Endometrial microvascular endothelial cells (primary cell): ENCODE data around the gene GABBR2. TPM values are rescaled to one million over a fixed set of nuclear protein-coding genes. Genes with fewer than 3 reads are reported as not detected.

Experiments
- in situ Hi-C: cut with HindIII; loops from 2 replicates; pipeline ENCODE4 v1.10.0; 2017; ENCODE audit warnings: low sequenced_read_pairs, low pct_unique_long_range_greater_than_20kb; ENCODE audit errors: inconsistent ontology term
- total RNA-seq: library from RNA; depleted of rRNA; stranded (reverse); fragments of >200 nt; gene quantifications from one replicate; pipeline ENCODE4 v1.2.3, GENCODE V29; 2015; ENCODE audit errors: inconsistent ontology term

Gene GABBR2
- total RNA-seq, 1 donor from 2014 or later = 17.3 TPM

- in situ Hi-C loops = no loop called here
These were observed 330.4 kb downstream of the GABBR2 start for GRCh38 chr9:98378206-98378780.

GRCh38 chr9:98375138-98375726 is 333.5 kb downstream of the GABBR2 start:
- in situ Hi-C loops = no loop called here

- in situ Hi-C loops = no loop called here
These were observed 334.2 kb downstream of the GABBR2 start for GRCh38 chr9:98374385-98375051.

DNA sequence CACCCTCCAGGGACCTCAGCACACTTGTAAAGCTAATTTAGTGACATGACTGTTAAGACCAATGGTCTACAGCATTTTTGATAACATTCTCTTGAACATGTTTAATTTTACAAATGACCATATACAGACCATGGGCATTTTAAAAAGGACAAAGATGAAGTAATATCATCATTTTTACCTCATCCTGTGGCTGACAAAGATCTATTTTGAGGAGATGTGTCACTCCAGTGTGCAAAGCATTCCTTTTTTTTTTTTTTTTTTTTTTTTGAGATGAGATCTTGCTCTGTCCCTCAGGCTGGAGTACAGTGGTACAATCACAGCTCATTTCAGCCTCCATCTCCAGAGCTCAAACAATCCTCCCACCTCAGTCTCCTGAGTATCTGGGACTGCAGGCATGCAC is 335.1 kb downstream of the GABBR2 start:
- in situ Hi-C loops = no loop called here

- in situ Hi-C loops = no loop called here
These were observed 336.5 kb downstream of the GABBR2 start for GRCh38 chr9:98372077-98372836.

DNA sequence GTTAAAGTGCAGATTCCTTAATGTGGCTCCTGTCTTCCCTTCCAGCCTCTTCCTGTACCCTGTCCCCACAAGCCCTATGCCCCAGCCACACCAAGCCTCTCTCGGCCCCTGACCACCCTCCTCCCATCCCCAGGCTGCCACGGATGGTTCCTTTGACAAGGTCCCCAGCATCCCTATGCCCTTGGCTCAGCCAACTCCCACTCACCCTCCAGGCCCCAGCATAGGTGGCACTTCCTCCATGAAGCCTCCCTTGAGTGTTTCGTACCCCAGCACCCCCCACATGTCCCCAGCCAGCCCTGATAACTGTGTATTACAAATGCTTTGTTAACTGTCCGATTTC is 337.8 kb downstream of the GABBR2 start:
- in situ Hi-C loops = no loop called here

GRCh38 chr9:98370300-98370975 is 338.3 kb downstream of the GABBR2 start:
- in situ Hi-C loops = no loop called here

DNA sequence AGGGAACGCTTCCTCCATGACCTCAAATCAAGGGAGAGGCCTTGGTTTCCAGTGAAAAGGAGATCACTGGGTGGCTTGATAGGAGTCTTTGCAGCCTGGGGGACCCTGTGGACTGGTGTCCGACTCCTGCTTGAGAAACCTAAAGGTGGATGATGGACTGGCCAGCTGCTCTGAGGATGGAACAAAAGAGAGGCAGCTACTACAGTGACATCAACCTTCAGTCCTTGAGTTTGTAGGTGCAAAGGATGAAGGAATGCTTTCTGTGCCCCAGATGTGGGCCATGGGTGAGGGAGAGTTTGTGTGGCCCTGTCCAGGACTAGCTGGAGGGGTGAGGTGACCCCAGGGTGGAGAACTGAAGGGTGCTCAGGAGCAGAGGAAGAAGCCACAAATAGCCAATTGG is 338.8 kb downstream of the GABBR2 start:
- in situ Hi-C loops = no loop called here

DNA sequence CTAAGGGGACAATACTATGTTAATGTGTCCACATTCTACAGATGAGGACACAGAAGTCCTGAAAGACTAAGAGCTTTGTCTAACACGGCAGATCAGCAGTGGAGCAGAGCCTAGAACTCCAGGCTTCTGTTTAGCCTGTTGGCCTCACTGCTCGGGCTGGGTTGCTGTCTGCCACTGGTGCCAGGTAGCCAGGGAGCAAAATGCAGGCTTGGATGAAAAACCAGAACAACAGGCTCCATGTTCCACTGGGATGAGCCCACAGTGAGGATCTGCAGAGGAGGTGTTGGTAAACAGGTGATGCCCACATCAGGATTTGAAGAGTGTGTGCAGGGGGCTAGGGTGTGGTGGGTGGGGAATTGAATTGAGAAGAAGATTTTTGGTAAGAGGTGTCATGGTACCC is 339.3 kb downstream of the GABBR2 start:
- in situ Hi-C loops = no loop called here

DNA sequence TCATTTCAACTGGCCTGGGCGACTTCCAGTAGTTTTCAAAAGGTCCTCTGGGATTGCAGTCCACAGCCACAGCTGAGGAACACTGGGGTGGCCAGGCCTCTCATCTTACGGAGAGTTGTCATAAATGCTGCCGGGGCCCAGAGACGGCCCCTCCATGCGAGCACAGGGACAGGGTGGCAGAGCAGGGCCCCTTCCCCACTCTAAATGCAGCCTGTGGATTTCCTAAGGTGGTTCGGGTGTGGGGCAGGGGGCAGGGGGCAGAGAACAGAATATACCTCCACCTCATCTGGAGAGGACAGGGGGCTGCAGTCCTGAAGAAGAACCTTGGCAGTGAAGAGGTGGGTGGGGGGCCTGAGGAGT is 339.7 kb downstream of the GABBR2 start:
- in situ Hi-C loops = no loop called here

DNA sequence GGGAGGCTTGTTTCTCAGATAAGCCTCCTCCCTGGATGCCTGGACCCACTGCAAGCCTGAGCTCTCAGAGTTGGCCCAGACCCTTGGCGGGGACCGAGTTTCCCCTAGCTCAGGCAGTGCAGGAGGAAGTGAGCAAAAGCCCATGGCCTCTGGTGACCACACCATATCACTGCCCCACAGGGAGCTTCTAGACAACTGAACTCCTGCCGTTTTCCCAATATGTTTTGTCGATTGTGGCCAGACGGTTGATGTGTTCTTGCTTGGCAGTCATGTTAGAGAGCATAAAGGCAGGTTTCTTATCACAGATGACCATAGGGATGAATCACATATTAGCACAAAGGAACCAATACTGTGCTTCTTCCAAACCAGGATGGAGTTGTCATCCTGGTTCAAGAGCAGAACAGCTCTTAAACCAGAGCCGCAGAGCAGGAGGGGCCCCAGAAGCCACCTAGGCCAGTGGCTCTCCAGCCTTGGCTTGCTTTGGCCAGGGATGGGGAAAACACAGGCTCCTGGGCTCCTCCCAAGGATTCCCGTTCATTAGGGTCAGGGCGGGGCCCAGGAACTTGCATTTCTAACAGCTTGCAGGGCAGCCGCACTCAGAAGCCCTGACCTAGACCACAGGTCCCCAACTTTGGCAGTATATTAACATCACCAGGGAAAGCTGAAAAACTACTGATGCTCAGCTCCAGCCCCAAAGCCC is 340.2 kb downstream of the GABBR2 start:
- in situ Hi-C loops = no loop called here

- in situ Hi-C loops = no loop called here
These were observed 340.8 kb downstream of the GABBR2 start for GRCh38 chr9:98367923-98368322.

DNA sequence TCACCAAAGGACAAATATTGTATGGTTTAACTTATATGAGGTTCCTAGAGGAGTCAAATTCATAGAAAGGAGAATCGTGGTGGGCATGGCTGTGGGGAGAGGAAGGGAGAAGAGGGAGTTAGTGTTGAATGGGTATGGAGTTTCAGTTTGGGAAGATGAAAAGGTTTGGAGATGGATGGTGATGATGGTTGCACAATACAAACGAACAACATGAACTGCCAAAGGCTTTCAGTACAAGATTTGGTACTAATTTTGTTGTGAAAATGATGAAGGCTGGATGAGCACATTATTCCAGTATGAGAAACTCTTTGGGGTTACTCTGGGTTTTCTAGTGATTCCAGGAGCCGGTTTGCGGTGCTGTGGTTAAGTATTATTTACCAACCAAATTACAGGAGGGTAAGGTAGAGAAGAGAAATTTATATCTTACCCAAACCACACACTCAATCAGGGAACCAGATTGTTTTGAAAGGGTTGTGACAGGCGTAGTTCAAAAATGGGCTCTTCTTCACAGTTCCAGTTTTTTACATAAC is 341.3 kb downstream of the GABBR2 start:
- in situ Hi-C loops = no loop called here

DNA sequence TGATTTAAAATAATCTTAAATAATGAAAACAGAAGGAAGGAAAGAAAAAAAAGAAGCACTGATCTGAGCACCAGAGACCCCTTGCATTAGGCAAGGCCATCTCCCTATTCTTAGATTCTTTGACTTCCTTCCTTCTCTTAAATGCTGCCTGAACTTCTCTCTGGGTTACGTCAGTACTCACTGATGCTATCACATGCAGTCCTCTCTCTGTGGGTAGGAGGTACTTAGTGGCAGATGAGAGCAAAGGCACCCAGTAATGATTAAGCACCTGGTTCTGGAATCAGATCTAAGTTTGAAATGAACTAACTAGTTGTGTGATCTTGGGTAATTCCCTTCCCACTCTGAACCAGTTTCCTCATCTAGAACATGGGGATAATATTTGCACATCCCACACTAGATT is 343.0 kb downstream of the GABBR2 start:
- in situ Hi-C loops = no loop called here

DNA sequence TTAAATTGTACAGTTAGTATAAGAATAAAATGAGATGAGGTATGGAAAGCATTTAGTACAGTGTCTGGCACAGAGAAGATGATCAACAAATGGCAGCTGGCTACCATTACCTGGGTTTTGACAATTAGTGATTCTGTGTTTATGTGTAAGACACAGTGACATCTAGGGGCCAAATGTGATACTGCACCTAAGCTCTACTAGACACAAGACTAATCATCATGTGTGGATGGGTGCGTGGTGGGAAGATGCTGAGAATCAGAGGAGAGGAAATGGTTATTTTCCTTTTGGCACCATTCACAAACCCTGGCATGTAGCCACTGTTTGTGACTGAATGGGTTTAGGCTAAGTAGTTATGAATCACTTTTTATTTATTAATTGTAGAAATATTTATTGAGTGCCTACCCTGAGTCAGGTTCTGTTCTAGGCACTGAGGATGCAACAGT is 343.5 kb downstream of the GABBR2 start:
- in situ Hi-C loops = no loop called here

GRCh38 chr9:98364086-98364485 is 344.6 kb downstream of the GABBR2 start:
- in situ Hi-C loops = no loop called here

DNA sequence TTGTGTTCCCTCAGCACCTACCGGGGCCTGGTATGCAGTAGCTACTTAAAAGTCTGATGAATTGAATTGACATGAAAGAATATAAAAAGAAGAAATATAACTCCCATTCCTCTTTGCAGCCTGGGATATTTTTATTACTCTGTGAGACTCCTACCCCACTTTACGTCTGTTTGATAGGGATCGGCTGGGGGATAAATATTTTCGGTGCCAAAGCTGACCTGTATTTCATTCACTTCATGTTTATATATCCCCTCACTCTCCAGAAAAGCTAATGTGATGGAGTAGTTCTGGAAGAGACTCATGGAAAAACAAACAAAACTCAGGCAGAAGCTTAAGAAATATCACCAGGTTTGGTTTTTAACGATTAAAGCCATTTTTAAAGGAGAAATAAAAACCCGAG is 345.1 kb downstream of the GABBR2 start:
- in situ Hi-C loops = no loop called here

- in situ Hi-C loops = no loop called here
These were observed 346.0 kb downstream of the GABBR2 start for GRCh38 chr9:98362624-98363252.
